ENCODE results near the gene ITGA4. TPM values are rescaled to one million over a fixed set of nuclear protein-coding genes. Genes with fewer than 3 reads are reported as not detected.

ITGA4 gene
- total RNA-seq, 1 donor from 2014 or later: 20.0 TPM

GRCh38 chr2:181553244-181553643 is 96.1 kb downstream of the ITGA4 start:
- Histone ChIP-seq H3K4me3 (ENCODE audit: insufficient read depth, low read depth, low read length) (no peak overlapping the region), H3K4me2 (ENCODE audit: low read length) (no peak overlapping the region), H3K27me3 (ENCODE audit: insufficient read depth, low read length) (no peaks in the 10 kb centered on the region), H3K36me3 (ENCODE audit: insufficient read depth, low read length) (no peaks in the 10 kb centered on the region), H4K20me1 (ENCODE audit: insufficient read depth, low read length) (no peaks in the 10 kb centered on the region), H3K79me2 (ENCODE audit: insufficient read depth, low read length) (no peaks in the 10 kb centered on the region), H3K4me1 (ENCODE audit: insufficient read depth, low read length) (no peaks in the 10 kb centered on the region), H3K27ac (ENCODE audit: low read depth, low read length) (no peak overlapping the region), H2AFZ (ENCODE audit: low read depth, low read length) (no peak overlapping the region), H3K9me3 (ENCODE audit: insufficient read depth, low read depth, low read length) (no peaks in the 10 kb centered on the region), H3K9ac (ENCODE audit: low read length) (no peak overlapping the region)
- FAIRE-seq: no peak
- no peak for DNase-seq (ENCODE audit: low read depth)
- peaks cover 2% of the 10 kb centered on the region for H3K9me3 Mint-ChIP-seq (ENCODE audit: unreplicated experiment)
- H3K36me3 Mint-ChIP-seq (ENCODE audit: low read depth, unreplicated experiment): no peaks in the 10 kb centered on the region
- no peaks in the 10 kb centered on the region for H3K27me3 Mint-ChIP-seq (ENCODE audit: low read depth, unreplicated experiment)
- TF ChIP-seq EZH2 (IDR thresholded peaks at IDR 0.05; ENCODE audit: insufficient read depth, low read length): no peak
- TF ChIP-seq, protein P1, sequence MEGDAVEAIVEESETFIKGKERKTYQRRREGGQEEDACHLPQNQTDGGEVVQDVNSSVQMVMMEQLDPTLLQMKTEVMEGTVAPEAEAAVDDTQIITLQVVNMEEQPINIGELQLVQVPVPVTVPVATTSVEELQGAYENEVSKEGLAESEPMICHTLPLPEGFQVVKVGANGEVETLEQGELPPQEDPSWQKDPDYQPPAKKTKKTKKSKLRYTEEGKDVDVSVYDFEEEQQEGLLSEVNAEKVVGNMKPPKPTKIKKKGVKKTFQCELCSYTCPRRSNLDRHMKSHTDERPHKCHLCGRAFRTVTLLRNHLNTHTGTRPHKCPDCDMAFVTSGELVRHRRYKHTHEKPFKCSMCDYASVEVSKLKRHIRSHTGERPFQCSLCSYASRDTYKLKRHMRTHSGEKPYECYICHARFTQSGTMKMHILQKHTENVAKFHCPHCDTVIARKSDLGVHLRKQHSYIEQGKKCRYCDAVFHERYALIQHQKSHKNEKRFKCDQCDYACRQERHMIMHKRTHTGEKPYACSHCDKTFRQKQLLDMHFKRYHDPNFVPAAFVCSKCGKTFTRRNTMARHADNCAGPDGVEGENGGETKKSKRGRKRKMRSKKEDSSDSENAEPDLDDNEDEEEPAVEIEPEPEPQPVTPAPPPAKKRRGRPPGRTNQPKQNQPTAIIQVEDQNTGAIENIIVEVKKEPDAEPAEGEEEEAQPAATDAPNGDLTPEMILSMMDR (IDR thresholded peaks at IDR 0.05; ENCODE audit: insufficient read depth, low read depth, low read length): no peak
- H3K27ac Mint-ChIP-seq (ENCODE audit: unreplicated experiment): no peak overlapping the region
- H3K4me1 Mint-ChIP-seq (ENCODE audit: low read depth, unreplicated experiment): no peaks in the 10 kb centered on the region
- H3K4me3 Mint-ChIP-seq (ENCODE audit: unreplicated experiment): no peak overlapping the region

DNA sequence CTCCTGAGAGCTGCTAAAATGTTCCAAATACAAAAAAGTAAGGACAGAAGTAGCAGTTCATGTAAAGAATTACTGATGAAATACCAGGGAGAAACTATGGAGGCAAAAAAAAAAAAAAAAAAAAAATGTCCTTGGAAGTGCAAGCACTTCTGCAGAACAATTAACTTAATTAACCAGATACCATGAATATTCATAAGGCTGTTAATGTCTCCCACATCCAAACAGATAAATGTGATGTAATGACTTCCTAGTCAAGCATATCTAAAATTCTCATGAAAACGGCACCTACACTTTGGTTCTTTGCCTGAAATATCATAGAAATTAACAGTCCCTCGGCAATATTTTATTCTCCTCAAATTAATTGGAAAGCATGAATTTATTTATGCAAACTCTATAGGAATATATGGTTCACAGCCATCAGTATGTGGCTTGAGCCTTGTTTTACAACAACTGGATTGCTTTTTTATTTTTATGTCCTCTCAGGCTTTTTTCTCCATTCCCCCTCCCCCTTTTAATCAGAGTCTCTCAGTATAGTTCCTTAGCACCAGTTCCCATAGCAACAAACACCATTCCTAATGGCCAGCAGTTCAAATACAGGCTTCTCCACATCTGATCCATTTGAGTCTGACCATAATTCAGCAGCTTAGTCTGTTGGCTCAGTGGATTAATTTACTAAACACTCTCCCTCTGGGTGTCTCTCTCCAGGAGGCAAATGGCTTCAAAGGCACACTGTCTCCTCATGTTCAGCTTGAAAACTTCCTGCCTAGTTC is 97.1 kb downstream of the ITGA4 start:
- no peak overlapping the region for H2AFZ ChIP-seq (ENCODE audit: low read depth, low read length)
- no peak overlapping the region for H3K4me2 ChIP-seq (ENCODE audit: low read length)
- no peak overlapping the region for H3K9ac ChIP-seq (ENCODE audit: low read length)
- H3K27me3 ChIP-seq (ENCODE audit: insufficient read depth, low read length): no peaks in the 10 kb centered on the region
- Mint-ChIP-seq H3K27me3 (ENCODE audit: low read depth, unreplicated experiment) (no peaks in the 10 kb centered on the region), H3K27ac (ENCODE audit: unreplicated experiment) (no peak overlapping the region), H3K4me3 (ENCODE audit: unreplicated experiment) (no peak overlapping the region), H3K36me3 (ENCODE audit: low read depth, unreplicated experiment) (no peaks in the 10 kb centered on the region), H3K9me3 (ENCODE audit: unreplicated experiment) (peaks cover 2% of the 10 kb centered on the region), H3K4me1 (ENCODE audit: low read depth, unreplicated experiment) (no peaks in the 10 kb centered on the region)
- no peaks in the 10 kb centered on the region for H3K4me1 ChIP-seq (ENCODE audit: insufficient read depth, low read length)
- H3K79me2 ChIP-seq (ENCODE audit: insufficient read depth, low read length): no peaks in the 10 kb centered on the region
- DNase-seq (ENCODE audit: low read depth) (no peak), FAIRE-seq (no peak)
- H3K9me3 ChIP-seq (ENCODE audit: insufficient read depth, low read depth, low read length): no peaks in the 10 kb centered on the region
- H4K20me1 ChIP-seq (ENCODE audit: insufficient read depth, low read length): no peaks in the 10 kb centered on the region
- H3K4me3 ChIP-seq (ENCODE audit: insufficient read depth, low read depth, low read length): no peak overlapping the region
- no peak for TF ChIP-seq EZH2 (IDR thresholded peaks at IDR 0.05; ENCODE audit: insufficient read depth, low read length)
- TF ChIP-seq, protein P1 (IDR thresholded peaks at IDR 0.05; ENCODE audit: insufficient read depth, low read depth, low read length): no peak
- H3K36me3 ChIP-seq (ENCODE audit: insufficient read depth, low read length): no peaks in the 10 kb centered on the region
- no peak overlapping the region for H3K27ac ChIP-seq (ENCODE audit: low read depth, low read length)

DNA sequence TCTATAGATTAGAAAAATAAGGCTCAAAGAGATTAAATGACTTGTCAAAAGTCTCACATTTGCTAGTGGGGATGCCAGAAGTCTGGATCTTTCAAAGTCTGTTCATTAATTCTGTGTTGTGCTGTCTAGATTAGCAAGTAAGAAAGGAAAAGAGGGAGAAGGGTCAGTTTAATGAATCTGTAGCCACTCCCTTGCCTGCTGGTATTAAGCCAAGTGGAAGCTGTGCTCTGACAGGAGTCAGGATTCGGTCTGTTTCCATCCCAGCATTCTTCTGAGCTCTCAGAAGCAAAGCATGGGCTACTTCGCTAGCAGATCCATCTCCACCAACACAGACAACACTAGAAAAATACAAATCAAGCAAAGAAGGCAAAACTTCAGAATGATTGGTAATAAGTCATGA is 101.2 kb downstream of the ITGA4 start:
- no peaks in the 10 kb centered on the region for H3K27me3 Mint-ChIP-seq (ENCODE audit: low read depth, unreplicated experiment)
- Histone ChIP-seq H2AFZ (ENCODE audit: low read depth, low read length) (no peak overlapping the region), H3K36me3 (ENCODE audit: insufficient read depth, low read length) (no peaks in the 10 kb centered on the region), H3K79me2 (ENCODE audit: insufficient read depth, low read length) (no peaks in the 10 kb centered on the region), H3K27ac (ENCODE audit: low read depth, low read length) (no peak overlapping the region), H3K9me3 (ENCODE audit: insufficient read depth, low read depth, low read length) (no peaks in the 10 kb centered on the region), H3K4me3 (ENCODE audit: insufficient read depth, low read depth, low read length) (no peak overlapping the region), H3K4me1 (ENCODE audit: insufficient read depth, low read length) (no peaks in the 10 kb centered on the region), H3K9ac (ENCODE audit: low read length) (no peak overlapping the region), H3K27me3 (ENCODE audit: insufficient read depth, low read length) (no peaks in the 10 kb centered on the region), H4K20me1 (ENCODE audit: insufficient read depth, low read length) (no peaks in the 10 kb centered on the region), H3K4me2 (ENCODE audit: low read length) (no peak overlapping the region)
- H3K4me3 Mint-ChIP-seq (ENCODE audit: unreplicated experiment): no peak overlapping the region
- no peaks in the 10 kb centered on the region for H3K4me1 Mint-ChIP-seq (ENCODE audit: low read depth, unreplicated experiment)
- no peaks in the 10 kb centered on the region for H3K36me3 Mint-ChIP-seq (ENCODE audit: low read depth, unreplicated experiment)
- FAIRE-seq (no peak), DNase-seq (ENCODE audit: low read depth) (no peak)
- peaks cover 2% of the 10 kb centered on the region for H3K9me3 Mint-ChIP-seq (ENCODE audit: unreplicated experiment)
- TF ChIP-seq EZH2 (IDR thresholded peaks at IDR 0.05; ENCODE audit: insufficient read depth, low read length): no peak
- TF ChIP-seq, protein P1 (IDR thresholded peaks at IDR 0.05; ENCODE audit: insufficient read depth, low read depth, low read length): no peak
- no peak overlapping the region for H3K27ac Mint-ChIP-seq (ENCODE audit: unreplicated experiment)
